OCI-LY7 (cell line): ENCODE results near the gene COX20. TPM values are rescaled to one million over a fixed set of nuclear protein-coding genes. Genes with fewer than 3 reads are reported as not detected.
A peak's percentile ranks its signal among the peaks of the same experiment; 100 is the strongest.

Experiments used
- BruUV-seq: library from RNA; stranded (reverse); fragments of 400-500 nt; replicated peaks from 2 replicates; lab custom pipeline; 2021; lab: Mats Ljungman, UMichigan
- CTCF ChIA-PET: fragments of 300-600 bp; sonication (Branson Sonifier 250); formaldehyde crosslinking; loops from one replicate; lab custom pipeline; 2022; ENCODE audit warnings: antibody characterized with exemption; ENCODE audit not compliant: unreplicated experiment; lab: Charles Lee
- POLR2A ChIA-PET: fragments of 300-600 bp; sonication (Branson Sonifier 250); formaldehyde crosslinking; loops from one replicate; lab custom pipeline; 2022; ENCODE audit warnings: antibody characterized with exemption; lab: Charles Lee
- DNase-seq: peaks from one replicate; pipeline ENCODE4 v3.0.0-alpha.2; 2015; ENCODE audit warnings: low spot score
- H2AFZ ChIP-seq: fragments of 200-600 bp; sonication (generic), shearing (Covaris generic); 2 replicates; pipeline ENCODE4 v1.6.1; 2014; ENCODE audit warnings: mild to moderate bottlenecking, antibody characterized with exemption, low read length, moderate library complexity
- H3K27ac ChIP-seq: fragments of 200-600 bp; sonication (generic); 2 replicates; pipeline ENCODE4 v1.5.1; 2014; ENCODE audit warnings: mixed run types, low read depth, mild to moderate bottlenecking, moderate library complexity, low read length, inconsistent platforms; ENCODE audit not compliant: poor library complexity, severe bottlenecking
- H3K36me3 ChIP-seq: fragments of 200-600 bp; sonication (generic); 2 replicates; pipeline ENCODE4 v1.6.1; 2014; ENCODE audit warnings: mild to moderate bottlenecking, antibody characterized with exemption, low read length, moderate library complexity, mixed read lengths; ENCODE audit not compliant: insufficient read depth
- H3K4me1 ChIP-seq: fragments of 200-600 bp; sonication (generic); 2 replicates; pipeline ENCODE4 v1.5.1; 2014; ENCODE audit warnings: mild to moderate bottlenecking, low read length; ENCODE audit not compliant: insufficient read depth, poor library complexity, severe bottlenecking
- H3K4me2 ChIP-seq: fragments of 200-600 bp; sonication (generic); 2 replicates; pipeline ENCODE4 v1.6.1; 2014; ENCODE audit warnings: mild to moderate bottlenecking, low read length
- H3K4me3 ChIP-seq: fragments of 200-600 bp; sonication (generic); 2 replicates; pipeline ENCODE4 v1.5.1; 2014; ENCODE audit warnings: mild to moderate bottlenecking, low read depth, low read length; ENCODE audit not compliant: poor library complexity, severe bottlenecking
- H3K79me2 ChIP-seq: fragments of 200-600 bp; sonication (generic); 2 replicates; pipeline ENCODE4 v1.6.1; 2016; ENCODE audit warnings: low read depth, mild to moderate bottlenecking, low read length, moderate library complexity, mixed read lengths; ENCODE audit not compliant: insufficient read depth
- H3K9me2 ChIP-seq: fragments of 200-600 bp; sonication (generic); 2 replicates; pipeline ENCODE4 v1.6.1; 2016; ENCODE audit warnings: mild to moderate bottlenecking, low read length, mixed read lengths; ENCODE audit not compliant: insufficient read depth
- H3K9me3 ChIP-seq: fragments of 200-600 bp; sonication (generic); 2 replicates; pipeline ENCODE4 v1.6.1; 2014; ENCODE audit warnings: mild to moderate bottlenecking, mixed run types, low read length, mixed read lengths
- H4K20me1 ChIP-seq: fragments of 200-600 bp; sonication (generic); 2 replicates; pipeline ENCODE4 v1.6.1; 2014; ENCODE audit warnings: mild to moderate bottlenecking, antibody characterized with exemption, low read length, moderate library complexity, mixed read lengths; ENCODE audit not compliant: insufficient read depth
- CTCF ChIP-seq: fragments of 200-600 bp; sonication (generic); conservative IDR thresholded peaks from 2 replicates; pipeline ENCODE4 v1.5.1; 2014; ENCODE audit warnings: mild to moderate bottlenecking, antibody characterized with exemption, low read length, moderate library complexity, mixed read lengths
- EZH2phosphoT487 ChIP-seq: fragments of 200-600 bp; sonication (generic); IDR thresholded peaks from 2 replicates; pipeline ENCODE4 v1.6.1; 2018; ENCODE audit warnings: low read depth, borderline replicate concordance, mild to moderate bottlenecking, mixed run types, antibody characterized with exemption, low read length, moderate library complexity, mixed read lengths
- intact Hi-C: fragments of 100-400 bp; cut with micrococcal nuclease; formaldehyde crosslinking; loops from one replicate; pipeline ENCODE4 v1.10.0; 2022; ENCODE audit not compliant: unreplicated experiment
- total RNA-seq, 2 experiments: library from RNA; depleted of rRNA in 1 of 2; stranded (reverse); fragments of >200 nt in 1 of 2; shearing (Covaris generic) in 1 of 2; gene quantifications; 2 replicates each; pipeline ENCODE4 v1.2.3, GENCODE V29; 2014 to 2022

COX20 gene
- total RNA-seq, 2 experiments from 2014 or later: 12.7 to 26.3 TPM

- peak; percentile 99 for DNase-seq
- intact Hi-C loops: loop anchor here (1.0 kb wide), 2 partner anchors 57 to 106 kb away; no protein-coding TSS in a partner anchor
- H4K20me1 ChIP-seq: peaks cover 34% of the 10 kb centered on the region
- peak within 1 kb of the TSS; percentile 73 for H2AFZ ChIP-seq
- POLR2A ChIA-PET: interaction anchor here (0.9 to 6.2 kb wide), 25 partner anchors 11 to 183 kb away, joined by 3 to 83 read pairs (median 4); partner anchors contain the start of gene COX20
- peak within 1 kb of the TSS; percentile 86 for H3K27ac ChIP-seq
- H3K79me2 ChIP-seq: peaks cover 68% of the 10 kb centered on the region
- CTCF ChIA-PET: interaction anchor here (0.6 to 1.3 kb wide), 4 partner anchors 10 to 178 kb away, joined by 3 to 5 read pairs (median 4); partner anchors contain the start of gene COX20
- no TSS peak for BruUV-seq
- H3K9me3 ChIP-seq: no peaks in the 10 kb centered on the region
- H3K9me2 ChIP-seq: no peaks in the 10 kb centered on the region
- peaks cover 45% of the 10 kb centered on the region for H3K4me1 ChIP-seq
- peaks cover 45% of the 10 kb centered on the region for H3K36me3 ChIP-seq
- peak within 1 kb of the TSS; percentile 84 for H3K4me3 ChIP-seq
- TF ChIP-seq CTCF (peak; percentile 50), EZH2phosphoT487 (no peak)
- peak within 1 kb of the TSS; percentile 87 for H3K4me2 ChIP-seq
Measured at GRCh38 chr1:244864253-244865027, 29.0 kb downstream of the COX20 start, which contains the start of gene HNRNPU. Gene HNRNPU, minus strand, starts transcription at chr1:244864543. Its CDS starts 236 bp downstream, at chr1:244864307.

- Histone ChIP-seq H3K36me3 (peaks cover 40% of the 10 kb centered on the region), H4K20me1 (peaks cover 28% of the 10 kb centered on the region), H3K9me3 (no peaks in the 10 kb centered on the region), H3K27ac (peak overlapping the region; percentile 86), H3K4me2 (peak overlapping the region; percentile 87), H3K4me3 (peak overlapping the region; percentile 84), H3K4me1 (peaks cover 43% of the 10 kb centered on the region), H3K79me2 (peaks cover 62% of the 10 kb centered on the region), H3K9me2 (no peaks in the 10 kb centered on the region), H2AFZ (peak overlapping the region; percentile 73)
- DNase-seq: no peak
- BruUV-seq: TSS peak; percentile 97
- TF ChIP-seq EZH2phosphoT487: no peak
- no peak for TF ChIP-seq CTCF
- intact Hi-C loops: no loop called here
- ChIA-PET POLR2A (interaction anchor here (0.6 to 6.2 kb wide), 19 partner anchors 10 to 192 kb away, joined by 3 to 83 read pairs (median 6); partner anchors contain the start of gene COX20), CTCF (no interaction called here)
Measured at GRCh38 chr1:244865028-244865371, 29.5 kb downstream of the COX20 start.
